ENCODE data around the gene CFAP119.
A peak's percentile ranks its signal among the peaks of the same experiment; 100 is the strongest.

The CFAP119 gene

DNA sequence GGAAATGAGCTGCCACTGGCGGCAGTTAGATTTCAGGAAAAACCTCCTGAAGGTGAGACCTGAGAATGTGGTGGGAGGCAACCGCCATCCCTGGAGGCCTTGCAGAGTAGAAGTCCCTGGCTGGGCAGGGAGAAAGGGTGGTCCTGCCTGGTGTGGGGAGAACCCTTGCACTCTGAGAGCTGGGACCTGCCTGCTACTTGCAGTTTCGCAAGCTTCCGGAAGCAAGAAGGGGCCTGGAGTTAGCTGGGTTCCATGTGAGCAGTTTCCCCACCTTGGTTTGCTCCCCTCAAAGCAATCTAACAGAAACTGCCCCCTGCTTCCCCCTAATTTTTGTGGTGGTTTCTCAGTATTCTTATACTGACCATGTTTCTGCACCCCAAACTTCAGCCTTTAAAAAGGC lies 18.7 kb upstream of the CFAP119 start:
- DNase-seq = no peak

DNA sequence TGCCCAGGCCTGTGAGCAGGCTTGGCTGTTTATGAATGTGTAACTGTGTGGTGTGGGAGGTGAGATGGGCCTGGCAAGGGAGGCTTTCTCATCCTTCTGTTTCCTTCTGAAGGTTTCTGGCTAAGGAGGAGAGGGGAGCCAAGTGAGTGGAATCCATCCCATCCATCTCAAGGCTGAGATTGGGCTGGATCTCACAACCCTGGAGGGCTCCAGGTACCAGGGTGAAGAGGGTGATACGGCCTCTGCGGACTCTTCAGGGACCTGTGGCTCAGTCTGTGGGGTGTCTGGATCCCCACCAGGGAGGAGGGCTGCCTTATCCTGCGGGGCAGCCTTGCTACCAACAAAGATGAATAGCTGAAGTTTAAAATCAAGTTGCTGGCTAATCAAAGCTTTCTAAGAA lies 18.2 kb upstream of the CFAP119 start:
- no peak for DNase-seq

DNA sequence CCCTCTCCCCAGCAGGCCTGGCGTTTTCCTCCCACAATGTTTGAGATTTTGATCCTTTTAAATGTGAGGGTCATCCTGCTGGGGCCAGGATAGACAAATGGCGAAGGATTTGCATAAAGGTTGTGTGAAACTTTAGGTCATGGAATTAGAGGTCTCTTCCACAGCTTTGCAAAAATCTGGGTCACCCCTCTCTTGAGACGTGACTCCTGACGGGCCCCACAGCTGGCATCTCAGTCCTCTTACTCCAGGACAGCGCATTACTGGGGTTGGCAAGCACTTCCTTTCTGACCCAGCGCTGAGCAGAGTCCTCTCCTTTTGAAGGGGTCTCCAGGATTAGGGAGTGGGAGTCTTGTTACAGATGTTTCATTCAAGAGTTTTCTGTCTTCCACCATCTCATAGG lies 17.7 kb upstream of the CFAP119 start:
- no peak for DNase-seq

DNA sequence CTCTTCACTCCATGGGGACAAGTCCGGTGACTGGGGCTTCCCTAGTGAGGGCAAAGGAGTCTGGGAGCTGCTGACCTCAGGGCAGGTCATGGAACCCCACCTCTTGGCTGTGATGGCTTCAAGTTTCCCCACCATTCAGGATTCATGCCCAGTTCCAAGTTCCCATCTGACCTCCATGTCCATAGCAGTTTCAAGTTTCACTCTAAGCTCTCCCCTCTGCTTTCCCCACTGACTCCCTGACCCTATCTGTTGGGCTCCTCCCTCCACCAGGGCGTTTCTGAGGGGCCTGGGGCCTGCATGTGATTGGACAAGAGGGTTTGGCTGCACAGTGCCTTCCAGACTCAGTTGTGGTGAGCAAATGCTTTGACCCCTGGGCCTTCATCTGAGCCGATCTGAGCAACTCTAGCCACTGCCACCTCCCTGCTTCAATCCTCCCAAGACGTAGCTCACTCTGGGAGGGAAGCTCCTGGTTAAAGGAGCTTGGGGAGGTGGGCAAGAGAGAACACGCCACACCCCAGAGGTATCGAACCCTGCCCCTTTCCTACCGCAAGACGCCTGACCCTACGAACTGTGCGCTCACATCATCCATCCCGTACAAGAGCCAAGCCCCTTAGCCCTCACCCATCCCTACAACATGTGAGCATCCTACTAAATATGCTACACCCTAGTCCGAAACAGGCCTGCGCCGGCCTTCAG lies 16.8 kb upstream of the CFAP119 start:
- no peak for DNase-seq

DNA sequence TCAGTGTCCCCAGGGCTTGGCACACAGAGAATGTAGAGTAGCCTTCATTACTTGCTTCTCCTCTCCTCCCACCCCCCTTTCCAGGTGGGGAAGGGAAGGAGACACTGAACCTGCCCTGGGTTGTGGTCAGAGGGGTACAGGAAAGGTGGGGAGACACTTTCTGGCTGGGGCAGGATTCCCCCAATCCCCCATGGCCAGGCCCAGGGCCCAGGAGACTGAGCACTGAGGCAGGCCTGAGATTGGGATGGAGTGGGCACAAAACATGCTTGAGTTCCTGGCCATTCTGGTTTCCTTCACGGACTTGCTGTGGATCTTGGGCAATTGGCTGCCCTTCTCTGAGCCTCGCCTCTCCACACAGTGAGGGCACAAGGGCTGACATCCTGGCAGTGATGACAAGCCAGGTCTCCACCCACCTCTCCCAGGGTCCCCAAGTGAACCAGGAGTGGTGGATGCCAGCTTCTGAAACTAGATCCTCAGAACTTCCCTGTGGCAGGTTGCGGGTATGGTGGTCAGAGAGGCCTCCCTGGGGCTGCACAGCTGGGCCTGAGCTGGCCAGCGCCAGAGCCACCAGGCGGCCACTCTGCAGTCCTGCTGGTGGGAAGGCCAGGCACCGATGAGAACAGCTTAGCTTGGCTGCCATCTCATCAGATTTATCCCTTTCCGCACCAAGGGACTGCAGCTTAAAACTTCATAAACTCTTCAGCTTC lies 15.9 kb upstream of the CFAP119 start:
- no peak for DNase-seq

DNA sequence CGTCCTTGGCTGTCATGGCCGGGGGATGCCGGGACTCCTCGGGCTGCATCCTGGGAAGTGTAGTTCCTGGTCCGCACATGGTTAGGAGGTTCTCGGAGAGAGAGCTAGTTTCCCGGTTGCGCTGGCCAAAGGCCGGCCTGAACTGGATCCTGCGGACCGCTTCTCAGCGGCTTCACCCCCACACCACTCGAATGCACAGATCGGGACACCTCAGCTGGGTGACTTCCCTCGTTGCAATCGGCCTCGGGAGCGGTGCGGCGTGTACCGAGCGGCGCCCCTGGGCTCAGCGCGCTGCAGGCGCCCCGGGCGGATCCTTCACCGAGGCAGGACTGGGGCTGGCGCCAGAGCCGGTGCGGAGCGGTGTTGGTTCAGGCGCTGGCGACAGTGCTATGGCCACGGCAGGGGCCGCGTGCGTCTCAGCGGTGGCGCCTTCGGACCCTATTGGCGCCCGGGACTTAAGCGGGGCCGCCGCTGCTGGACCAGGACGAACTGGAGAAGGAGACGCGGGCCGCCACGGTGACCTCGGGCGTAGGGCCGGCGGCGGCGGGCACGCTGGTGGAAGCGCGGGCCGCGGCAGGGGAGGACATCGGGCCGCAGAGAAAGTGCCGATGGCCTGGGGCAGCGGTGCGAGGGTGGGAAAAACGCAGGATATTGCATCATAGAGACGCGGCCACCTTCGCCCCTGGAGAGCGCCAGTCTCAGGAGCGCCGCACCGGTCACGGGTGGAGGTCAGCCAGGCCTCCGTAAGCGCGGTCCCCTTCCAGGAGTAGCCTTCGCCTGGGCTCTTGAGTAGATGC lies 13.7 kb upstream of the CFAP119 start:
- DNase-seq = peak; percentile 65

DNA sequence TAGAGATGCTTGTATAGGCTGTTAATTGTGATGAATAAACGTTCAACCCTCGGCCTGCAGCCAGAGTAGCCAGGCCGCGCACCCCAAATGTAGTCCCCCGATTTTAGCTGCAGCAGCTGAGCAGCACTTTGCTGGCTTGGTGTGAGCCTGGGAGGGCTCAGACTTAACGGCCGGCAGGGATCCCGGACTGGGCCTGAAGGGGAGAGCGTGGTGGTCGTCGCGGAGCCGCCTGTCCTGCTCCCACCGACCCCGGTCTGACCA lies 13.2 kb upstream of the CFAP119 start:
- DNase-seq = no peak

DNA sequence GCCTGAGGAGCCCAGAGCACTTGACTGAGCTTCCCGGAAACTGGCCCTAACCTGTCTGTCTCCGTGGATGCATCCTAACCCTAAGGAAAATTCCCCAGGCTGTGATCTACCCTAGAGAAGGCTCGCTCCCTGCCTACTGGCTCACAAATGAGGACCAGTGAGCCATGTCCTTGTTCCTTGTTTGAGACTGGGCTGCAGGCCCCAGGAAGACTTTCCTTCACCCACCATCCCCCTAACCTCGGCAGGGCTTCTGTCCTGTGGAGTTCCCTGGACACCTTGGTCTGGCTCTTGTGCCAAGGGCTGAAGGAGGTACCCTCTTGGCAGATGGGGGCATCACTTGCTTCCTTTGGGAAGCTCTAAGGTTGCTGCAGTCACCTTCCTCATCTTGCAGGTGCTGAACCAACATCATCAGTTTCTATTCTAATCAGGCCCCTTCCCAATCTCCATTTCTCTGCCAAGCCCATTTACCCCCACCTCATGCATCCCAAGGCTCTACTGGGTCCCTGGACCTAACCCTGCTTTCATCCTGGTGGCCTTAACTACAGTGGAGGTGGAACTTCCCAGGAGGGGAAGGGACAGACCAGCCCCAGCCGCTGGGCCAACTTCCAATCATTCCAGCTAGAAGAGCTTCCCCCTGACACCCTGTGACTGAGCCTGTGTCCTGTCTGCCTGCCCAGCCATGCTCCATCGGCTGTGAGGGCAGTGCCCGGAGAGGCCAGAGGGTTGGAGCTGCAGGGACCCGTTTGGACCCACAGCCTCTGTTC lies 12.7 kb upstream of the CFAP119 start:
- DNase-seq = no peak

DNA sequence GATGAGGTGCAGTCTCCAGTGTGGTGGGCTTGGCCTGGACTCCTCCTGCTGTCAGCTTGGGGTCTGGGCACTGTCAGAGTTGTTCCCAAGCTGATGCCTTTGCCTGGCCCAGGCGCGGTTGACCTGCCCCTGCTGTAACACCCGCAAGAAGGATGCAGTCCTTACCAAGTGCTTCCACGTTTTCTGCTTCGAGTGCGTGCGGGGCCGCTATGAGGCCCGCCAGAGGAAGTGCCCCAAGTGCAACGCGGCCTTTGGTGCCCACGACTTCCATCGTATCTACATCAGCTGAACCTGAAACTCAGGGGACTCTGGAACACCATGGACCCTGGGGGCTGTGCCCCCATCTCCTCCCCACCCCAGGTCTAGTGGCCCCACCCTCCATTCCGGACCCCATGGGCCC lies 12.0 kb upstream of the CFAP119 start:
- no peak for DNase-seq

DNA sequence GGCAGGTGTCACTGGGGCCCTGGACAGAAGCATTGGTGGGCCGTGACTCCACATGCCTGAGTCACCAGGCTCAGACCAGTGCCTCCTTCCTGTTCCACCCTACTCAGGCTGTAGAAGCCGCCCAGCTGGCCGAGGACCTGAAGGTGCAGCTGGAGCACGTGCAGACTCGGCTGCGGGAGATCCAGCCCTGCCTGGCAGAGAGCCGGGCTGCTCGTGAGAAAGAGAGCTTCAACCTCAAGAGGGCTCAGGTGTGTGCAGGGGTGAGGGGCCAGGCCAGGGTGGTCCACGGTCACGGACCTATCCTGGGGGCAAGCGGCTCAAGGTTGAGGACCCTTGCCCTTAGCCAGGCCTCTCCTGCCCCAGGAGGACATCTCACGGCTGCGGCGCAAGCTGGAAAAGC lies 9.9 kb upstream of the CFAP119 start:
- no peak for DNase-seq

DNA sequence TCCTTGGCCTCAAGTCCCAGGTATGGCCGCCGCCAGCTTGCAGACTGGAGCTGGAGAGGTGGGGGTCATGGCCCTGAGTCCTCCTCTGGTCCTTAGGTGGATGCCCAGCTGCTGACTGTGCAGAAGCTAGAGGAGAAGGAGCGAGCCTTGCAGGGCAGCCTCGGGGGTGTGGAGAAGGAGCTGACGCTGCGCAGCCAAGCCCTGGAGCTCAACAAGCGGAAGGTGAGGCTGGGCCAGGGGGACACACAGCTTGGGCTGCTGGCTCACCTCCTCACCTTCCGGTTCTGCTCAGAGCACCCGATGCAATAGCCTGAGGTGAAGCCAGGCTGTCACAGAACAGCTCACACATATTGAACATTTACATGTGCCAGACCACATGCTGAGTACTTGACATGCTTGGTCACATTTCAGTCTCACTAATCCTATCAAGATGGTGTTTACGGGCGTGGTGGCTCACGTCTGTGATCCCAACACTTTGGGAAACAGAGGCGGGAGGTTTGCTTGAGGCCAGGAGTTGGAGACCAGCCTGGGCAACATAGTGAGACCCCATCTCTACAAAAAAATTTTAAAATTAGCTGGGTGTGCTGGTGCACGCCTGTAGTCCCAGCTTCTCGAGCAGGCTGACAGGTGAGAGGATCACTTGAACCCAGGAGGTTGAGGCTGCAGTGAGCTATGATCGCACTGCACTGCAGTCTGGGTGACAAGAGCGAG lies 7.7 kb upstream of the CFAP119 start:
- no peak for DNase-seq

DNA sequence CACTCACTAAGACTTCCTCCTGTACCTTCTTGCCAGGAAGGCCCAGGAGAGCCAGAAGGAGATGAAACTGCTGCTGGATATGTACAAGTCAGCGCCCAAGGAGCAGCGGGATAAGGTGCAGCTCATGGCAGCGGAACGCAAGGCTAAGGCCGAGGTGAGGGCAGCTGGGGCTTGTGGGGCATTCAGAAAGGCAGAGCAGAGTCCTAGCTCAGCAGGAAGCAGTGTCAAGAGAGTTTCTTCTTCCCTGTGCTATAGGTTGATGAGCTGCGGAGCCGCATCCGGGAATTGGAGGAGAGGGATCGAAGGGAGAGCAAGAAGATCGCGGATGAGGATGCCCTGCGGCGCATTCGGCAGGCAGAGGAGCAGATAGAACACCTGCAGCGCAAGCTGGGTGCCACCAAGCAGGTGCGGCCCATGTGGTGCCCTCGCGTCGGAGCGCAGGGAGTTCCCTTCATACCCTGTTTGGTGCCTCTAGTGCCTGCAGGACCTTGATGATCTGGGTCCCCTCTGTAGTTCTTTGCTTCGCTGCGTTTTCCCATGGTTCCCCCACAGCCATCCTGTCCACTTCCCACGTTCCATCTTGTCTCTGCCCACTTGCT lies 6.8 kb upstream of the CFAP119 start:
- no peak for DNase-seq

DNA sequence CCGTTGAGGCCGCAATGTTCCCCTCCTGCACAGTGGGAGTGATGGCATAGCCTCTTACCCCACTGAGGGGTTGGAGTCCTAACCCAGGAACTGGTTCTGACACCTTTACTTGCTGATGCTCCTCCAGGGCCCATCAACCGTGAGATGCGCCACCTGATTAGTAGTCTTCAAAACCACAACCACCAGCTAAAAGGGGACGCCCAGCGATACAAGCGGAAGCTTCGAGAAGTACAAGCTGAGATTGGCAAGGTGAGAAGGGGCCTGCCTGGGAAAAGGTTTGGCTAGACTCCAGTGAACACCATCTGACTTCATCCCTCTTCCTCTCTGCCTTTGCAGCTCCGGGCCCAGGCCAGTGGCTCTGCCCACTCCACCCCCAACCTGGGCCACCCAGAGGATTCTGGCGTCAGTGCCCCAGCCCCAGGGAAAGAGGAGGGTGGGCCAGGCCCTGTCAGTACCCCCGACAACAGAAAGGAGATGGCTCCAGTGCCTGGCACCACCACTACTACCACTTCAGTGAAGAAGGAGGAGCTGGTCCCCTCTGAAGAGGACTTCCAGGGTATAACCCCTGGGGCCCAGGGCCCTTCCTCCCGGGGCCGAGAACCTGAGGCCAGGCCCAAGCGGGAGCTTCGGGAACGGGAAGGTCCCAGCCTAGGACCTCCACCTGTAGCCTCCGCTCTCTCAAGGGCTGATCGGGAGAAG lies 6.1 kb upstream of the CFAP119 start:
- no peak for DNase-seq

DNA sequence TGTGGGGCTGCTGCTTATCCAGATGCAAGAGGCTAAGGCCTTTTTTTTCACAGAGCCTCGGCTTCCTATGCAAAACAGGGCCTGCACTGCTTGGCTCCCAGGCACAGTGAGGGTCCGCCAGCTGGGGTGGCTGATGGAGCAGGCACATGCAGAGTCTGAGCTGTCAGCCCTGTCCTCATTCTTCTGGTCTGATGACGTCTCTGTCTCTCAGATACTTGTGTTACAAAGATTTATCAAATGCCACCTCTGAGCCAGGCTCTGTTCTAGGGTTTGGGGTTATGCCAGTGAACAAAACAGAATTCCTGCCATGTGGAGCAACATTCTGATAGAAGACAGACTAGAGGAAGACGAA lies 5.0 kb upstream of the CFAP119 start:
- DNase-seq = no peak

DNA sequence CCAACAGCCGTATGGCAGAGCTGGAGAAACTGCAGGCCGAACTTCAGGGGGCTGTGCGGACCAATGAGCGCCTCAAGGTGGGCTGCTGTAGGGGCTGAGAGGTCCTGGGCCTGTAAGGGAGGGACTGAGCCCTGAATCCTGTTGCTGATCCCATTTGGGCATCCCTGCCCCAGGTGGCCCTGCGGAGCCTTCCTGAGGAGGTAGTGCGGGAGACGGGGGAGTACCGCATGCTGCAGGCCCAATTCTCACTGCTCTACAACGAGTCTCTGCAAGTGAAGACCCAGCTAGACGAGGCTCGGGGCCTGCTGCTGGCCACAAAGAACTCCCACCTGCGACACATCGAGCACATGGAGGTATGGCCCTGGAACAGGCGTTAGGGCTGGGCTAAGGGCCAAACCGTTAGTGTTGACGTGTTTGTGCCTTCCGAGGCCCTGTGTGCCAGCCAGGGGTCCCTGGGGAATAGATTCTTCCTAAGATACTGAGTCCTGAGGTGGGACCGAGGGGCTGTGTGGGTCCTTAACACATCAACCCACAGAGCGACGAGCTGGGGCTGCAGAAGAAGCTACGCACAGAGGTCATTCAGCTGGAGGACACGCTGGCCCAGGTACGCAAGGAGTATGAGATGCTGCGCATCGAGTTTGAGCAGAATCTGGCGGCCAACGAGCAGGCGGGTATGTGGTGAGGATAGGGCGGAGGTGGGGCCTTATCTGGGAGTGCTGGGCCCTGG lies 4.5 kb upstream of the CFAP119 start:
- DNase-seq = no peak

DNA sequence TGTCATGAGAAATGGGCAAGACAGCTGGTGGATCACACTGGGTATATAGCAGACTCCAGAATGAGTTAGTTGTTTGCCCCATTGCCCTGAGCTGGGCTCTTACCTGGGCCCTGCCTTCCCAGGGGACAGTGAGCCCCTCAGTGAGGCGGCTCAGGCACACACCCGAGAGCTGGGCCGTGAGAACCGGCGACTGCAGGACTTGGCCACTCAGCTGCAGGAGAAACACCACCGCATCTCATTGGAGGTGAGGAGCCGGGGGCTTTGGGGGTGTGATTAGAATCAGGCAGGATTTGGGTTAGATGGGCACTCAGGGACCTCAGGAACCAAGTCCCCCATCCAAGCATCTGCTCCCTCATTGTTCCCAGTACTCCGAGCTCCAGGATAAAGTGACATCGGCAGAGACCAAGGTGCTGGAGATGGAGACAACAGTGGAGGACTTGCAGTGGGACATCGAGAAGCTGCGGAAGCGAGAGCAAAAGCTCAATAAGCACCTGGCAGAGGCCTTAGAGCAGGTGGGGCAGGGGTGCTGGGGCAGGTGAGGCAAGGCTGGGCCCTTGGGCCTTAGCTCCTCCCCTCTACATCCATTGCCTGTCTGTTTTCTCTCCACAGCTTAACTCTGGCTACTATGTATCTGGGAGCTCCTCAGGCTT lies 3.1 kb upstream of the CFAP119 start:
- DNase-seq = no peak

DNA sequence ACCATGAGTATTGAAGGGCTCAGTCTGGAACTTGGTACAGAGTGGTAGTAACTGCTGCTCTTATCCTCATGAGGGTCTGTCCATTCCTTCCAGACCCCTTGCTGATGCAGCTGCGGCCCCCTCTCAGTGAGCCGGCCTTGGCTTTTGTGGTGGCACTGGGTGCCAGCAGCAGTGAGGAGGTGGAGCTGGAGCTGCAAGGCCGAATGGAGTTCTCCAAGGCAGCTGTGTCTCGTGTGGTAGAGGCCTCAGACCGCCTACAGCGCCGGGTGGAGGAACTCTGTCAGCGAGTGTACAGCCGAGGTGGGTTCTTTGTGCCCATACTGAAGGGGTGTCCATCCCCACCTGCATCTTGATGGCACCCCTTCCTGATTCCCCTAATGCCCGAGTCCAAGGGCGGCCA lies 2.2 kb upstream of the CFAP119 start:
- DNase-seq = no peak

DNA sequence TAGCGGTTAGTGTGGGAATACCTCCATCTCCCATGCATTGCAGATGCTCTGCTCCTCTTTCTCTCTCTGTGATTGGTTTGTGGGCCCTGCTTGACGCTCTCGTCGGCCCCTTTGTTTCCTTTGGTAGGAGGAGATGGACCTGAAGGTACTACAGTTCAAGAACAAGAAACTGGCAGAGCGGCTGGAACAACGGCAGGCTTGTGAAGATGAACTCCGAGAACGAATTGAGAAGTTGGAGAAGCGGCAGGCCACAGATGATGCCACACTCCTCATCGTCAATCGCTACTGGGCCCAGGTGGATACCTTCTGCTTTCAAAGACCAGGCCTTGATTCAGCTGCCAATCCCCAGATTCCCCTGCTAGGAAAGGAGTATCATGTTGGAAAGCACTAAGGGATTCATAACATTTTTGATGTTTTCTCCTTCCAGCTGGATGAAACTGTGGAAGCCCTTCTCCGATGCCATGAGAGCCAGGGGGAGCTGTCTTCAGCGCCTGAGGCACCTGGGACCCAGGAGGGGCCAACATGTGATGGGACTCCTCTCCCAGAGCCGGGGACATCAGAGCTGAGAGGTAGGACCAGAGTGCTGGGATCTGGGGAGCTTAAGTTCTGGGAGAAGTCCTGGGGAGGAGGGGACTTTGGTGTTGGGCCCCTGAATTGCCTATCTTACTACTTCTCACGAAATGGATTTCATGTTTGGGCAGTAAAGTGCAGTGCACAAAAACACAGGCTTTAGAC lies 1.3 kb upstream of the CFAP119 start:
- no peak for DNase-seq

DNA sequence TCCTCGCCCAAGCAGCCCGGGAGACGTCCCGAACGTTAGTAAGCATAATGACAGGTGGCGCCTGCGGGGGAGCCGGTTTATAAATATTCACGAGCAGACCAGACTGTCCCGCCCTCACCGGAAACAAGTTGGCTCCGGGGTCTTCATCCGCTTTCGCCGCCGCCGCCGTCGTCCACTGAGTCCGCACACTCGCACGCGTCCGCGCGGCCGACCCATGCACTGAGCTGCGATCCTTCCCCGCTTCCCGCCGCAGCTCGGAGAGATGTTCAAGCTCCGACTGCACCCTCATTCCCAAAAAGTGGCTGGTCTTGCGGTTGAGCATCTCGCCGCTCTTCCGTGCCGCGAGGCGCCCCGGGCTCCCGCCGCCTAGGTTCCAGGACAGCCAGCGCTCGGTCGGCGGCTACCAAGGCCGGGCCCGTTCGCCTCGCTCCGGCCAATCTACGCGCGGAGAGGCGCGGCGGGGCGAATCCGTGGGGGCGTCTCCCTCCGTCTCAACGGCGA lies 385 bp downstream of the CFAP119 start:
- DNase-seq = peak; percentile 46

Data from CD4-positive, alpha-beta T cell treated with Interleukin-17A for 4 hours (primary cell).